Measurements from ENCODE around the gene TAF8.

Gene TAF8

DNA sequence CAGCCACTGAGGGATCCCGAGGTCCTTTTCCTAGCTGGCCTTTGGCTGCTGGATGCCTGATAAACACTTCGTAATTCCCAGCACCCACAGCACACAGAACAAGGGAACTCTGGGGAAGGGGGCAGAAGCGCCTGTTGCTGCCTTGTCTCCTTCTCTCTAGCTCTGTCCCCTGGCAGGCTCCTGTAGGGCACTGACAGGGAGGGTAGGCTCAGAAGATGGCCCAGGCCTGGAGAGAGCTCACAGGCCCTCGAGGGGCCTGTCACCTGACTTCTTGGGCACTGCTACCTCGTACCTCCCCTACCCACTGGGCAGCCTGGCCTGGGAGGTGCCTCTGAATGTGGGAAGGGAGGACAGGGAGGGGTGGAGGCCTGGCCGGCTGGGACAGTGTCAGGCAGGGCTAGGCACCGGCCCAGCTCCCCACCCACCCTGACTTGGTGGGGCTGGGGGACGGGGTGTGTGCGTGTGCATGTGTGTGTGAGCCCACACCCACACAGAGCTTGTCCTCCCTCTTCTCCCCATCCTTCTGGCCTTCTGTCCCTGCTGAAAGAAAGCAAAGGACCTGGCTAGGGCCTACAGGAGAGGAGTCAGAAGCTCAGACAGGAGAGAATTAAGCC, 74.0 kb downstream of the TAF8 start:
- no peak for DNase-seq (ENCODE audit: low read depth)

DNA sequence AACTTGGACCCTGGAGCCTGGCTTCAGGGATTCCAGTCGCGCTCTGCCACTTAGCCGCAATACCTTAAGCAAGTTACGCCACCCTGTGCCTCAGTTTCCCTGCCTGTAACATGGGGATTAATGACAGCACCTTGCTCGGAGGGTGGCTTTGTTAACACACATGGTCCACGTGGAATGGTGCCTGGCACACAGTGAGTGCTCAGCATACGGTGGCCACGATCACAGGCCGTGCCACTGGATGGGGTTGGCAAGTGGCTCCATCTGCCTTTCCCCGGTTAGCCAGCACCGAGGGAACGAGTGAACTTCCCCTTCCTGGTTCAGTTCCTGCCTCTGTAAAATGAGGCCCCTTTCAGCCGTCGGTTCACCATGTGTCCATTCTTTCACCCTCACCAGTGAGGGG, 74.9 kb downstream of the TAF8 start:
- DNase-seq (ENCODE audit: low read depth): no peak

- DNase-seq (ENCODE audit: low read depth): no peak
Measured at GRCh38 chr6:42125663-42126062, 75.3 kb downstream of the TAF8 start.

DNA sequence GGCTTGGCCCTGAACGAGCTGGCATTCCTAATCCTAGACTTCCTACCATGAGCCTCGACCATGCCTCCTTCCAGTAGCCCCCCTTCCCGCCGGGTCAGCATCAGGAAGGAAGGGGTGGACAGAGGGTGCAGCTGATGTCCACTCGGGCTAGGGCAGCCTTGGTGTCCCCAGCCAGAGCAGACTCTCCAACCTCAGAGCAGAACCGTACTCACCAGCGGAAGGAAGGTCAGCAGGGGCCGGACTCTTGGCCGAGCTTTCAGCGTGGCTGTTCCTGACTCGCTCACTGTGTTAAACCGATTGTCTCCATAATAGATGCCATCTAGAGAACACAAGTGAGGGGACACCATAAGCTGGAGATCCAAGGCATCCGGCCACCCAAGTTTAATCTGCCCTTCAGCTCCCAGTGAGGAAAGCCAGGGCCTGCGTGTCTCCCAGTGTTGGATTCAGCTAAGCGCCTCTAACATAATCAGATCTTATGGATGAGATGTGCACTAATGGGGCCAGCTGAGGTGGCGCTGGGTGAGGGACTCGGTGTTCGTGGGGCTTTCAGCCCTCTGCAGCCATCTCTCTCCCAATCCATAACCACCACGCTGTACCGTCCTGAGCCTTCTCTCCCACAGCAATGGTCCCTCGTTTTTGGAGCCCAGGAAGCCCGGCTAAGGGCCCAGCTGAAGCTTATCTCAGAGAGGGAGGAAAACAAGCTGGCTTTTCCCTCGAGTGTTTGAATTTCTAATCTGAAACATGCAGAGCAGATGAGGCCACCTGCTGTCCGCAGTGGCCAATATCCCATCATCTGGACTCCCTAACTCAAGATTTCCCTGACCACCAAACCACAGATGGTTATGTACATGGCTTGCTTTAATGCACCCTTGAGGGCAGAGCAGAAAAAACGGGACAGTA, 78.4 kb downstream of the TAF8 start:
- DNase-seq (ENCODE audit: low read depth): no peak

- DNase-seq (ENCODE audit: low read depth): no peak
Measured at GRCh38 chr6:42129360-42129676, 79.0 kb downstream of the TAF8 start.

DNA sequence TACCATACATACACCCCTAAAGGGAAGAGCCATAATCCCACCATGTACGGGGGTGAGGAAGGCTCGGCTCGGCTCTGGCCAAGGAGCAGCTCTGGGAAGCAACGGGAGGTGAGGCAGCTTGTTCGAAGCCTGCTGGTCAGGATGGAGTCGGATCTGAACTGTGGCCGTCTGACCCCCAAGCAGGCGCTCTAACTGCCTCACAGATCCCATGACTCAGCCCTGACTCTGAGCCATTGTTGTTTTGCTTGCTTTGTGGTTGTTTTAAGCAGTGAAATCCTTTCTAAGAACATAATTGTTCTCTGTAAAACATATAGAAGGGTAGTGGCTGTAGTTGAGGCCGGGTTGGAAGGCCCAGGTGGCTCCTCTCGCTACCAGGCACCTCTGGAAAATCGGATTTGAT, 81.2 kb downstream of the TAF8 start:
- DNase-seq (ENCODE audit: low read depth): no peak

DNA sequence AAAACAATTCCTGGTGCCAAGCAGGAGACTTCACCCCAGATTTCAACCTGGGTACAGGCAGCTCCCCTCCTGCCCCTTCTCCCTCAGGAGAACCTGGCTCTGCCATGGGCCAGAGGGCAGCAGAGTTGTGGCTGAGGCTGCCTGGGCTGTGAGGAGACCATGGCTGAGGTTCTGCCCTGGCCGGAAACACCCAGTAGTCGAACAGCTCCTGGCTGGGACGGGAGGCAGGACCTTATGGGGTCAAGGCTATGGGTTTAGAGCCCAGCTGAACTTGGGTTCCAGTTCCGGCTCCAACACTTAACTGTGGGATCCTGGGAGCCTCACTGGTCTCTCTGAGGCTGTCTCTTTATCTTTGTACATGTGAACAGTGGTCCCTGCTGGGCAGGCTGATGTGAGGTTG, 83.6 kb downstream of the TAF8 start:
- no peak for DNase-seq (ENCODE audit: low read depth)

- no peak for DNase-seq (ENCODE audit: low read depth)
Measured at GRCh38 chr6:42135161-42135560, 84.8 kb downstream of the TAF8 start.

DNA sequence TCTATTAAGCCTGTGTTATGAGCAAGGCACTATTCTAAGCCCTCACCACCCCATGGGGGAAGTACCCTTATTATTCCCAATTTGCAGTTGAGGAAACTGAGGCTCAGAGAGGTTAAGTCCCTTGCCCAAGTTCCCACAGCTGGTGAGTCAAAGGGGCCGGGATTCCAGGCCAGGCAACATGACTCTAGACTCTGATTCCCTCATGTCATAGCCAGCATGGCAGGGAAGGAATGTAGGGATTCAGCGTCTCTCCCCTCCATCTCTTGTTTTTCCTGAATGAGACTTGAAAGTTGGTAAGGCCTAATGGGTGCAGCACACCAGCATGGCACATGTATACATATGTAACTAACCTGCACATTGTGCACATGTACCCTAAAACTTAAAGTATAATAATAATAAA, 85.4 kb downstream of the TAF8 start:
- no peak for DNase-seq (ENCODE audit: low read depth)

GRCh38 chr6:42136508-42137193, 86.3 kb downstream of the TAF8 start:
- DNase-seq (ENCODE audit: low read depth): peak; percentile 8

Data from stimulated activated CD8-positive, alpha-beta memory T cell treated with anti-CD3 and anti-CD28 coated beads, Interleukin-15, amount 100 ng/mL, for 1 hour (primary cell).